ENCODE results near the gene PHF21B. TPM values are rescaled to one million over a fixed set of nuclear protein-coding genes. Genes with fewer than 3 reads are reported as not detected.

Gene PHF21B
- total and polyA plus RNA-seq, 2 of the 8 experiments (the other 6 are each of a cell fraction or from before 2014, with no cell fraction given) = 19.3 to 68.1 TPM

GRCh38 chr22:44901301-44901700 is 108.5 kb downstream of the PHF21B start (continued):
- no peak for TF ChIP-seq CHD7 (IDR thresholded peaks at IDR 0.05; ENCODE audit: insufficient replicate concordance, low read length)
- no peak for TF ChIP-seq KDM5A (IDR thresholded peaks at IDR 0.05; ENCODE audit: low read length)

All from H1 (cell line).